Subcutaneous adipose tissue (tissue), 4 donors: ENCODE measurements around the gene PRDM16. TPM values are rescaled to one million over a fixed set of nuclear protein-coding genes. Genes with fewer than 3 reads are reported as not detected.

Source experiments
- total RNA-seq, 4 donors: library from RNA; depleted of rRNA; stranded (reverse); fragments of >200 nt; gene quantifications; one replicate each; pipeline ENCODE4 v1.1.0, GENCODE V29; 2016
- TF ChIP-seq, protein P1 (sequence below): fragments of 450-650 bp; IDR thresholded peaks from one replicate; pipeline ENCODE4 v1.5.1; 2016; ENCODE audit warnings: low read depth, mild to moderate bottlenecking, control low read depth, antibody characterized with exemption, moderate library complexity

The PRDM16 gene
- total RNA-seq, 4 donors from 2014 or later: 0.82 to 1.7 (median 1.1) TPM

DNA sequence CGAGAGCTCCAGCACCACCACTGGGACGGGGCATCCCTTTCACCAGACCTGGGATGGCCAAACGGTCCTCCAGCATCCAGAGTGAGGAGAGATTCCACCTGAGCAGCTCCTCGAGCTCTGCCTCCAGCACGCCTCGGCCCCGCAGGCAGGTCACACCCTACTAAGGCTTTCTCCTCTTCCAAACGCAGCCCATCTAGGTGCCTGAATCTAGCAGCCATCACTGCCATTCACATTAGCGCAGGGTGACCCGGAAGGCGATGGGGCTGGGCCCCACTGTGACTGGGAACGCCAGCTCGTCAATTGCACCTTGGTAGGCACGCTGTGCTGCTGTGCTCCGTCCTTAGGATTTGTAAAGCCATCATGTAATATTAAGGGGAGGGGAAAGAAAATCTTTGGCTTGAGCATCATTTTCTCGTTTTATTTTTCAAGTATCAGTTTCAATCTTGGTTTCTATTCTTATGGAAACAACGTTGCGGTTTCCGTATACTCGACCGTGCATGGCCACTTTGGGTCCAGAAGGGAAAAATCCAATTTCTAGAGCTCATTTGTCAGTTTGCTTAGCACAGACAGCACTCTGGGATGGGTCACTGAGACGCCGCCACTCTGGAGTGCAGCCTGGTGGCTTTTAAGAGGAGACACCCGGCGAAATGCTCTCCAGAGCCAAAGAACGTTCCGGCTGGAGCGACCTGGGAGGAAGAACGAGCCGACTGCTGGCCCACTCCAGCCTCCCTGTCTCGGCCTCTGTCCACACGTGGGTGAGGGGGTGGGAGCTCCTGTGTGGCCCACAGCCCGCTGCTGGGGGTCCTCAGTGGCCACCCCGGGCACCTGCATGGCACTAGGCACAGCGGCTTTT is 173.6 kb downstream of the PRDM16 start:
- TF ChIP-seq, protein P1, sequence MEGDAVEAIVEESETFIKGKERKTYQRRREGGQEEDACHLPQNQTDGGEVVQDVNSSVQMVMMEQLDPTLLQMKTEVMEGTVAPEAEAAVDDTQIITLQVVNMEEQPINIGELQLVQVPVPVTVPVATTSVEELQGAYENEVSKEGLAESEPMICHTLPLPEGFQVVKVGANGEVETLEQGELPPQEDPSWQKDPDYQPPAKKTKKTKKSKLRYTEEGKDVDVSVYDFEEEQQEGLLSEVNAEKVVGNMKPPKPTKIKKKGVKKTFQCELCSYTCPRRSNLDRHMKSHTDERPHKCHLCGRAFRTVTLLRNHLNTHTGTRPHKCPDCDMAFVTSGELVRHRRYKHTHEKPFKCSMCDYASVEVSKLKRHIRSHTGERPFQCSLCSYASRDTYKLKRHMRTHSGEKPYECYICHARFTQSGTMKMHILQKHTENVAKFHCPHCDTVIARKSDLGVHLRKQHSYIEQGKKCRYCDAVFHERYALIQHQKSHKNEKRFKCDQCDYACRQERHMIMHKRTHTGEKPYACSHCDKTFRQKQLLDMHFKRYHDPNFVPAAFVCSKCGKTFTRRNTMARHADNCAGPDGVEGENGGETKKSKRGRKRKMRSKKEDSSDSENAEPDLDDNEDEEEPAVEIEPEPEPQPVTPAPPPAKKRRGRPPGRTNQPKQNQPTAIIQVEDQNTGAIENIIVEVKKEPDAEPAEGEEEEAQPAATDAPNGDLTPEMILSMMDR: no peak

DNA sequence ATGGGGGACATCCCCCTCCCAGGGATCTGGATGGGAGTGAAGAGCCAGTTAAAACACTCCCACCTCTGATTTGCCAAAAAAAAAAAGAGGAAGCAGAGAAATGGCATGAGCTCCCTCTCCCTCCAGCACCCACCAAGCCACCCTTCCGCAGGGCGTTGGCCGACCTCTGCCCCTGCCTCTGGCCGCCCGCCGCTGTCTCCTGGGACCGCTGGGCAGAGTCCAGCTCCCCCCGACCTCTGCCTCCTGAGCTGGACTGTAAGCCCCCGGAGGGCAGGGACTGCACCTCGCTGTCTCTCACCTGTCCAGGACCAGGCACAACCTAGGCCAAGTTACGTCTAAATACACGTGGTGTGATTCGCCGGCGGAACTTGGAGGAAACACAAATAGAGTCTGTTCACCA is 174.3 kb downstream of the PRDM16 start:
- TF ChIP-seq, protein P1: no peak

DNA sequence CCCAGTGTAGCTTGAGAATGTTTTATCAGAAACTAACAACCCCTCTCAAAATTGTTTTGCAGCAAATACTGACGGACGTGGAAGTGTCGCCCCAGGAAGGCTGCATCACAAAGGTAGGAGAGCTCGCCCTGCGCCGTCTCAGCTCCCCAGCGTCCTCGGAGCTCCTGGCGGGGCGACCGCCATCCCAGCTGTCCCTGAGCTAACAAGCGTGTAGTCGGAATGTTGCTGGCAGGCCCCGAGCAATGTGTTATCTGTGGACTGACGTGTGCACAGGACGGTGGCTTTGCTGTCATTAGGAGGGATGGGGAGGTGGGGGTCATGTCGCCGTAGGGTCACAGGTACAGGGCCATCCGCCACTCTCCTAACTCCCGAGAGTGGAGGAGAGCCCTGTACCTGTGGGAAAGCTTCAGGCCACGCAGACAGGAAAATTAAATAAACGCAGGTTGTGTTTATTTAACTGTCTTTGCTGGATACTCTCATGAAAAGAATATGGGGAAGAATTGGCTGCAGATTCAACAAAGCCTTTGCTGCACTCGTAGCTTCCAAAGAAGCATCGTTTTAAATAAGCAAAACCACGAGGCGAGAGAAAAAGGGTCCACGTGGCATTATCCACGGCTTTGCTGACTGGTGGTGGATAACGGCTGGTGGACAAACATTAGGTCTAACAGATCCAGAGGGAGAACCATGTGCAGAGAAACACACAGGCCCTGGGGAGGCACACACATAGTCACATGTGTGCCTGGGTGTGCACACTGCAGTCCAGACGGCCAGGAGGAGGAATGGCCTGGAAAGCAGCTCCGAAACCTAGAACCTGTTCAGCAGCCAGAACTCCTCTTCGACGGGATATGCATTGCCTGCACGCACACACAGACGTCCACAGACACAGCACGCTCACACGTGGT is 175.3 kb downstream of the PRDM16 start:
- TF ChIP-seq, protein P1: no peak

DNA sequence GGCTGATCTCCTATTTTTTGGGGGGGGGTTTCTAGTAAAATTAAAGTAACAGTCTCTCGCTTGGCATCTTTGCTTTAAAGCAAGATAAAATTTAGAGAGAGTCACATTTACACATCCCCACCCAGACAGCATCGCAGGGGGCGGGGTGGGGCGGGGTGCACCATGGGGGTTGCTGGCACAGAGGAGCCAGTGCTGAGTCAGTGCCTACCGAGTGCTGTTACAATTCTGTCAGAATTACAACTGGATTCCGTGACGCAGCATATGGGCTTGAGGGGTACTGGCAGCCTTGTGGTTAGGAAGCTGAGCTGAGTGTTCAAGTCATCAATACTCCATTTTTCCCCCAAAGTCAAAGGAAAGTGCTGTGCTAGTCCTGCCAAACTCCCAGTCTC is 175.9 kb downstream of the PRDM16 start:
- TF ChIP-seq, protein P1: no peak

DNA sequence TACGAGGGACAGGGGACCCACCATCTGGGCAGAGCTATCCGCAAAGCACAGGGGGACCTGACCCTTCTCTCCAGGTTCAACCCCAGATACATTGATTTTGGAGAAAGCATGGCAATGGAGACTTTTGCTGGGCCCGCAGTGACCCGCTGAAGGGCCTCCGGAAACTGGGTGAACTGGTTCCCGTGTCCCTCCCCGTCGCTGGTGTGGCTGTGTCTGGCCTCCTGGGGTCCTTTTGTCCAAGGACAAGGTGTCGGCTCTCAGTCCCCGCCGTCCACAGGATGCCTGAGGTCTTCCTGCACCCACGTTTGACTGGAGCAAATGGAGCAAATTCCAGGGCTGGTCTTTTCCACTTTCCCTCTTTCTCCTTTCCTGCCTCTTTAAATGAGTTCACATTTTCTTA is 176.3 kb downstream of the PRDM16 start:
- TF ChIP-seq, protein P1: no peak

DNA sequence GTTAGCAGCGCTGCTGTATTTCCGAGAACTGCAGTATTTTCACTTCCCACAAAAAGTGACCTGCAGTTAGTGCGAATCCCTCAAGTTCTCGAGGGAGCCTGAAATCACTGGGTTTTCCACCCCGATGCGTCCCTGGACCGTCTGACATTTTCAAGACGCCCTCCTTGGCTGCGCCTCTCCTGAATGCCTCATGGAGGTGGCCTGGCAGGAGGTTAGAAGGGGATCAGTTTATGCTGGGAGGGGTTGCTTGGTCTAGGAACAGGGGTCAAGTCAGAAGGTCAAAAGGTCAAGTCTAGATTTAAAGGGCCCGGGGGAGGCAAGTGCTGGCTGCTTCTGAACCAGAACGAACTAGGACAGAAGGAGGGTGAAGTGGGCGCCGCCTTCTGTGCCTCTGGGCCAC is 176.8 kb downstream of the PRDM16 start:
- TF ChIP-seq, protein P1: no peak

DNA sequence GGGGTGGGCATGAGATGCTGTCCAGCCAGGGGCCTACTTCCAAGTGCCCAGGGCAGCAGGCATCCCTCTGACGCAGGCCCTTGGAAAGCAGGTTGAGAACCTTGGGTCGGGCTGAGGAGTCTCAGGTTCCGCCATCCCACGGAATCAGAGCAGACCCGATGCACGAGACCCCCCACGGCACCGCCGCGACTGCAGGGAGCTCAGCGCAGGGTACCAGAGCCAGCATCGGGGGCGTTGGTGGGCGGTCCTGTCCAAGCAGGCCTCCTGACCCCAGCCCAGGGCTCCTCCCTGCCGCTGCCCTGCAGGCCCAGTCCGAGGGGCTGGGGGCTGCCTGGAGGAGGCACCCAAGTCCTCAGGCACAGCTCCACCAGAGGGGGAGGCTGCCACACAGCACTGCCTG is 177.2 kb downstream of the PRDM16 start:
- TF ChIP-seq, protein P1: no peak
